ENCODE results near the gene NETO2.

GRCh38 chr16:47113130-47113529 is 30.6 kb downstream of the NETO2 start:
- TF ChIP-seq, protein P1, sequence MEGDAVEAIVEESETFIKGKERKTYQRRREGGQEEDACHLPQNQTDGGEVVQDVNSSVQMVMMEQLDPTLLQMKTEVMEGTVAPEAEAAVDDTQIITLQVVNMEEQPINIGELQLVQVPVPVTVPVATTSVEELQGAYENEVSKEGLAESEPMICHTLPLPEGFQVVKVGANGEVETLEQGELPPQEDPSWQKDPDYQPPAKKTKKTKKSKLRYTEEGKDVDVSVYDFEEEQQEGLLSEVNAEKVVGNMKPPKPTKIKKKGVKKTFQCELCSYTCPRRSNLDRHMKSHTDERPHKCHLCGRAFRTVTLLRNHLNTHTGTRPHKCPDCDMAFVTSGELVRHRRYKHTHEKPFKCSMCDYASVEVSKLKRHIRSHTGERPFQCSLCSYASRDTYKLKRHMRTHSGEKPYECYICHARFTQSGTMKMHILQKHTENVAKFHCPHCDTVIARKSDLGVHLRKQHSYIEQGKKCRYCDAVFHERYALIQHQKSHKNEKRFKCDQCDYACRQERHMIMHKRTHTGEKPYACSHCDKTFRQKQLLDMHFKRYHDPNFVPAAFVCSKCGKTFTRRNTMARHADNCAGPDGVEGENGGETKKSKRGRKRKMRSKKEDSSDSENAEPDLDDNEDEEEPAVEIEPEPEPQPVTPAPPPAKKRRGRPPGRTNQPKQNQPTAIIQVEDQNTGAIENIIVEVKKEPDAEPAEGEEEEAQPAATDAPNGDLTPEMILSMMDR (conservative IDR thresholded peaks at IDR 0.05 in 1 of 2, IDR thresholded peaks at IDR 0.05 in 1 of 2; ENCODE audit: extremely low read depth in 1 of 2, insufficient read depth in 1 of 2, low read depth in 1 of 2, low read length in 2 of 2) = no peak
- no peak for TF ChIP-seq EZH2 (IDR thresholded peaks at IDR 0.05; ENCODE audit: borderline replicate concordance, low read length)
